Measurements from ENCODE around the gene SP4. TPM values are rescaled to one million over a fixed set of nuclear protein-coding genes. Genes with fewer than 3 reads are reported as not detected.

The SP4 gene
- total RNA-seq, 2 experiments from 2014 or later, result 22.3 to 23.6 TPM

DNA sequence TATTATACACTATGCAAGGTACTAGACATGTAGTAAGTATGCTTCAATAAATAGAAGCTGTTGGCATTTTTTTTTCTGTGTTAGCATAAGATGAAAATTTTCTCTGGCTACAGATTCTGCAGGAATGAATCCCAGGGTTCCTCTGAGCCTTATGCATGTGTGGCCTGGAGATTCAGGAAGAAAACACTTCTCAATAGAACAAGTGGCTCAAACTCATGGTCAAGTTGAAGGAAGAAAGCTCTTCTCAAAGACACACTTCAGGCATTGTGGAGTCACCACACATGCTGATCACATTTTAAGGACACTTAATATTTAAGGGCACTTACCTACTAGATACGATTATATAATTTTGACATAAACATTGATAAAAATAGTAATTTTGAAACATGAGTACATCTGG is 134.5 kb downstream of the SP4 start:
- DNase-seq, result no peak
- H3K9me3 Mint-ChIP-seq, result no peaks in the 10 kb centered on the region
- ChIA-PET CTCF (no interaction called here), POLR2A (no interaction called here)
- TF ChIP-seq, protein P1, sequence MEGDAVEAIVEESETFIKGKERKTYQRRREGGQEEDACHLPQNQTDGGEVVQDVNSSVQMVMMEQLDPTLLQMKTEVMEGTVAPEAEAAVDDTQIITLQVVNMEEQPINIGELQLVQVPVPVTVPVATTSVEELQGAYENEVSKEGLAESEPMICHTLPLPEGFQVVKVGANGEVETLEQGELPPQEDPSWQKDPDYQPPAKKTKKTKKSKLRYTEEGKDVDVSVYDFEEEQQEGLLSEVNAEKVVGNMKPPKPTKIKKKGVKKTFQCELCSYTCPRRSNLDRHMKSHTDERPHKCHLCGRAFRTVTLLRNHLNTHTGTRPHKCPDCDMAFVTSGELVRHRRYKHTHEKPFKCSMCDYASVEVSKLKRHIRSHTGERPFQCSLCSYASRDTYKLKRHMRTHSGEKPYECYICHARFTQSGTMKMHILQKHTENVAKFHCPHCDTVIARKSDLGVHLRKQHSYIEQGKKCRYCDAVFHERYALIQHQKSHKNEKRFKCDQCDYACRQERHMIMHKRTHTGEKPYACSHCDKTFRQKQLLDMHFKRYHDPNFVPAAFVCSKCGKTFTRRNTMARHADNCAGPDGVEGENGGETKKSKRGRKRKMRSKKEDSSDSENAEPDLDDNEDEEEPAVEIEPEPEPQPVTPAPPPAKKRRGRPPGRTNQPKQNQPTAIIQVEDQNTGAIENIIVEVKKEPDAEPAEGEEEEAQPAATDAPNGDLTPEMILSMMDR (IDR thresholded peaks at IDR 0.05), result no peak
- no peaks in the 10 kb centered on the region for H3K27me3 Mint-ChIP-seq
- no peak overlapping the region for H3K27ac Mint-ChIP-seq
- no peaks in the 10 kb centered on the region for H3K4me1 Mint-ChIP-seq (ENCODE audit: low read depth)
- no peaks in the 10 kb centered on the region for H3K36me3 Mint-ChIP-seq (ENCODE audit: low read depth)
- intact Hi-C loops (cut with micrococcal nuclease), result no loop called here
- no peak for ATAC-seq
- H3K4me3 Mint-ChIP-seq, result no peak overlapping the region

Small RNA genes lying within 50 kb of the gene (microRNA-seq; reads per million reads assigned to microRNA genes)
- gene MIR1183 (ENCODE audit: borderline microRNAs expressed, borderline replicate concordance), result not detected

Other genes with a start within 250 kb of the SP4 start
- 1 to 10 TPM; 2.3 to 2.7 TPM for gene DNAH11, start 115.0 kb downstream of the SP4 start, total RNA-seq